ENCODE measurements around the gene PTPN20. TPM values are rescaled to one million over a fixed set of nuclear protein-coding genes. Genes with fewer than 3 reads are reported as not detected.
"Not testable (repeated sequence)": the region's sequence is repeated elsewhere in the genome, so short reads cannot be mapped to it uniquely, and the experiment has no call there.

The PTPN20 gene
- total RNA-seq, result 2.6 TPM
- long read RNA-seq, partial matches to known transcripts, result 0 of 1 reads
- long read RNA-seq, other reads (novel, unspliced or antisense), result 1 of 1 reads

- H3K9me3 ChIP-seq; H3K4me1 ChIP-seq; H3K36me3 ChIP-seq; H3K27ac ChIP-seq; H3K4me3 ChIP-seq; H3K27me3 ChIP-seq; intact Hi-C loops (cut with DNase I): not testable (repeated sequence)
- peak; percentile 93 for ATAC-seq
- peak; percentile 77 for DNase-seq
These were observed at the start of gene PTPN20 for GRCh38 chr10:46911144-46911876. PTPN20 (plus strand) TSS chr10:46911428; CDS start chr10:46932500, 21,072 bp downstream.

DNA sequence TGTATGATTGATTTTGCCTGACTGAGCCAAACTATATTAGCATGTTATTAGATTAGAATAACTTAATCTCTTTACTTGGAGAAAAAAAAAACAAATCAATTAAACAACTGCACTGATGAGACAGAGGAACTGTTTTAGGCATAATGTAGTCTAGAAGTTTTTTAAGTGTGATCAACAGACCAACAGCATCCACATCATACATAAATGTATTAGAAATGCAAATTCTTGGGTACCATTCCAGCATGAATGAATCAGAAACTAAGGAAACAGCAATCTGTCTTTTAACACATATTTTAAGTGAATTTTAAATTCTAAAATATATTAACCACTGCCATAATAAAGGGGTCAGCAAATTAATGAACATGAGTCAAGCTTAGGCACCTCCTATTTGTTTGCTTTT, 41.5 kb upstream of the PTPN20 start:
- intact Hi-C loops (cut with DNase I); H3K36me3 ChIP-seq; H3K4me1 ChIP-seq; ATAC-seq; H3K4me3 ChIP-seq; H3K27ac ChIP-seq; DNase-seq; H3K27me3 ChIP-seq; H3K9me3 ChIP-seq: not testable (repeated sequence)

GRCh38 chr10:46871583-46871982, 39.6 kb upstream of the PTPN20 start:
- H3K27ac ChIP-seq; H3K4me1 ChIP-seq; H3K27me3 ChIP-seq; intact Hi-C loops (cut with DNase I); H3K4me3 ChIP-seq; H3K36me3 ChIP-seq; H3K9me3 ChIP-seq: not testable (repeated sequence)
- peak; percentile 52 for ATAC-seq
- peak; percentile 49 for DNase-seq

- intact Hi-C loops (cut with DNase I); H3K27me3 ChIP-seq; DNase-seq; H3K36me3 ChIP-seq; ATAC-seq; H3K27ac ChIP-seq; H3K4me3 ChIP-seq; H3K4me1 ChIP-seq; H3K9me3 ChIP-seq: not testable (repeated sequence)
These were observed 35.9 kb upstream of the PTPN20 start for GRCh38 chr10:46875304-46875703.

DNA sequence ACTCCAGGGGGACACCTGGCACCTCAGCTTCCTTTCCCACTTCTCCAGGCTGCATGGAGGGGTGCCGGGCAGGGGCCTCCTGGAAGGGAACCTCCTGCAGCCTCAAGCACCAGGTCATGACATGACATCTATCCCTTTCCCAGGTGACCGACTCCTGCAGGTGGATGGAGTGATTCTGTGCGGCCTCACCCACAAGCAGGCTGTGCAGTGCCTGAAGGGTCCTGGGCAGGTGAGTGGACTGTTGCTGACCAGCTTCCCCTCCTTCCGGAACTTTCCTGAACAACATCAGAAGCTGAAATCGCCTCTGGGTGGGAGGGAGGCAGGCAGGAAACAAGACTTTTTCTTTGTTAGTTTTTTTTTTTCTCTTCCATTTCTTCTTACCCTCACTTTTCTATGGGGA, 34.5 kb upstream of the PTPN20 start:
- H3K27me3 ChIP-seq; DNase-seq; H3K27ac ChIP-seq; H3K4me1 ChIP-seq; H3K9me3 ChIP-seq; H3K4me3 ChIP-seq; H3K36me3 ChIP-seq; intact Hi-C loops (cut with DNase I): not testable (repeated sequence)
- peak; percentile 35 for ATAC-seq

- H3K4me1 ChIP-seq; DNase-seq; ATAC-seq; H3K9me3 ChIP-seq; H3K4me3 ChIP-seq; H3K36me3 ChIP-seq; H3K27ac ChIP-seq; intact Hi-C loops (cut with DNase I); H3K27me3 ChIP-seq: not testable (repeated sequence)
These were observed 32.5 kb upstream of the PTPN20 start for GRCh38 chr10:46878761-46879160.

- H3K4me1 ChIP-seq; H3K36me3 ChIP-seq; ATAC-seq; H3K4me3 ChIP-seq; DNase-seq; H3K9me3 ChIP-seq; H3K27me3 ChIP-seq; intact Hi-C loops (cut with DNase I); H3K27ac ChIP-seq: not testable (repeated sequence)
These were observed 20.2 kb upstream of the PTPN20 start for GRCh38 chr10:46890813-46891611.

DNA sequence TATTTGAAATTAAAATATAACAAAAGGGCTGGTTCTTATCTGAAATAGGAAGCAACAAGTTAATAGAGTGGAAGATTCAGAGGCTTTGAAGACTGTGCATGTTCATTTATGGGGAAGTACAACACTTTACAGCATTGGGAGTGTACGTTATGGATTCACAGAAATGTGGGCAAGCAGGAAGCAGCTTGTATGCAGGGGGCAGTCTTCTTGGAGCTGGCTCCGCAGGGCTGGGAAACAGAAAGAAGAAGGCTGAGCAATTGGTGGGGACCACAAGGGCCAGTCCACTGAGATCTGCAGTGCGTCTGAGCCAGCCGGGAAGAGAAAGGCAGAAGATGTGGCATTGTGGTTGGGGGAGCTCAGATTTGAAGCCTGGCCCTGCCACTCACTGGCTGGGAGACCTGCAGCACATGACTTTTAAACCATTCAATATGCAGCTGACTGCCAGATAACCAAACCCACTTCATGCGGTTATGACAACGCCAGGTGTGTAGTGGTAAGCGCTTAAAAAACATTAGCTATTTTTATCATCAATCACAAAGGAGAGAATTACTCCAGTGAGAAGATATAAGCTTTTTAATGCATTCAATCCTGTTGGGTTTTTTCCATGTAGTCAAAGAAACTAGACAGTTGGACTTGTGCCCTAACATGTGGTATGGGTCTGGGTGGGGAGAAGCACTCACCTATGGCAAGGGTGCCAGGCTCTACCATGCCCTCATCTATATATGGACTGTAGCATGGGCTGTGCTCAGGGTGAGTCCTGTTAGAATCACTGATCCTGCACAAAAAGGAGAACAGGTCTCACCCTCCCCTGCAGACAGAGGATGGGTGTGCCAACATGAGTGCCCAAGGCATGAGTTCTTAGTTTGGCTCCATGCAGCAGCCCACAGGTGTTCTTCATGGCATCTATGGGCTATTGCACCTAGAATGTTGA, 14.2 kb upstream of the PTPN20 start:
- H3K4me3 ChIP-seq; H3K27ac ChIP-seq; H3K27me3 ChIP-seq; H3K4me1 ChIP-seq; intact Hi-C loops (cut with DNase I); H3K36me3 ChIP-seq; DNase-seq; H3K9me3 ChIP-seq: not testable (repeated sequence)
- peak; percentile 18 for ATAC-seq

- H3K27me3 ChIP-seq; H3K27ac ChIP-seq; ATAC-seq; H3K4me3 ChIP-seq; H3K9me3 ChIP-seq; H3K4me1 ChIP-seq; DNase-seq; H3K36me3 ChIP-seq; intact Hi-C loops (cut with DNase I): not testable (repeated sequence)
These were observed 10.0 kb upstream of the PTPN20 start for GRCh38 chr10:46901247-46901646.

DNA sequence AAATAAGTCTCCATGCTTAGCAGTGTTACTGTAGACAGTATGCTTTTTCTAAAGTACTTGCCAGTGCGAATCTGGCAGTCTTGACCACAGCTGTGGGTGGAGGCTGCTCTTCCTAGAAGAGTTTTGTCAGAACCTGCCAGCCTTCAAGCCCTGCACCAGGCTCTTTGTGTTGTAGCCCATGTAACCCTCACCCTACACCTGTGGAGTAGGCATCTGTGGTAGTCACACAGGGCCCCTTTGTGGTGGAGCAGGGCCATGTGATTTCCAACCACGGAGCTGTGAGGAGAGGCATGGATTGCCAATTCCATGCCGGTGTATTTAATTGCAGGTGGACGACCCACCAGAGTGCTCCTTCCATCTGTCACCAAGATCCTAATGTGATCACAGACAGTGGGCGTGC, 7.4 kb upstream of the PTPN20 start:
- DNase-seq; H3K4me3 ChIP-seq; H3K36me3 ChIP-seq; H3K9me3 ChIP-seq; H3K27ac ChIP-seq; intact Hi-C loops (cut with DNase I); H3K4me1 ChIP-seq; H3K27me3 ChIP-seq; ATAC-seq: not testable (repeated sequence)

- H3K4me3 ChIP-seq; DNase-seq; H3K27ac ChIP-seq; intact Hi-C loops (cut with DNase I); H3K4me1 ChIP-seq; H3K9me3 ChIP-seq; H3K27me3 ChIP-seq; ATAC-seq; H3K36me3 ChIP-seq: not testable (repeated sequence)
These were observed 4.9 kb upstream of the PTPN20 start for GRCh38 chr10:46906359-46906758.

DNA sequence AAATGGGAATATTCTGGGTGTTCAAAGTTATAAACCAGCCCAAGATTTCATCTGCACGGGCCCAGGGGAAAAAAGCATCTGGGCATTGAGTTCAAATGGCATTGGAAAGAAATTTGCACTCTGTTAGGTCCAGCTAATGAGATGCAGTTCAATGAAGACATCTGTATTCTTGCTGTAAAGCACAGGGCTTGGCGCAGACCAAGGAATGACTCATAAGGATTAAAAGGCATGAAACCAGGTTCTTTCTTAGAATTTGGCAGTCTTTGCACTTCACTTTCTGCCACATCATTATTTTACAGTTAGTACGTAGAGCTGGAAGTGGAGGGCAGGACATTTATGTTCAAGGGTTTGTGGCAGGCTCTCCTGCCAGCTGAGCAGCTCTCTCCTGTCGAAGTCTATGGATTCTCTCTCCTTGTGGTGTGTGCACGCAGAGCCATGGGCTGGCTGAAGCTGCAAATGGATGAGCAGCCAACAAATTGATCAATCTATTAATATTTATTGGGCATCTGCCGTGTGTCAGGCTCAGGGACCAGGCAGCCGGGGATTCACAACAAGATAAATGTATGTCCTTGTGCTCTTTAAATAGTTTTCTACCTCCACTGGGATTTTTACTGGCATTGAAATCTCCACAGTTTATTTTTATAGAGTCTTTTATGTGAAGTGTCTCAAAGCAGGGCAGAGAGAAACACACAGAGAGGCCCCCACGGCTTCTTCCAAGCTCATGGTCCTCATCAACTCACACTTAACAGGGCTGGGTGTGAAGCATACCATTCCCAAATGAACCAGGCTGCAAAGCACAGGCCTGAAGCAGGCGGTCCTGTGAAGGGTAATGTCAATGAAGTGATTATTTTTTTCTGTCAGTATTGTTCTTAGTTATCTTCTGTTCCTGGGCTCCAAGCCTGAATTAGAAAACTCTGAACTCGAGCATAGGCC, 3.8 kb upstream of the PTPN20 start:
- H3K4me1 ChIP-seq; DNase-seq; H3K36me3 ChIP-seq; H3K4me3 ChIP-seq; intact Hi-C loops (cut with DNase I); H3K27me3 ChIP-seq; ATAC-seq; H3K9me3 ChIP-seq; H3K27ac ChIP-seq: not testable (repeated sequence)

- H3K9me3 ChIP-seq; intact Hi-C loops (cut with DNase I); H3K36me3 ChIP-seq; DNase-seq; H3K27me3 ChIP-seq; H3K4me1 ChIP-seq; H3K4me3 ChIP-seq; H3K27ac ChIP-seq: not testable (repeated sequence)
- ATAC-seq, result peak; percentile 34
These were observed 11.3 kb downstream of the PTPN20 start for GRCh38 chr10:46922498-46922897.

Data from upper lobe of right lung (tissue), 1 donor.